A172 (cell line): ENCODE data around the gene SPC24. TPM values are rescaled to one million over a fixed set of nuclear protein-coding genes. Genes with fewer than 3 reads are reported as not detected.
"Not testable (repeated sequence)": the region's sequence is repeated elsewhere in the genome, so short reads cannot be mapped to it uniquely, and the experiment has no call there.

Source experiments
- DNase-seq: peaks from one replicate; pipeline ENCODE4 v3.0.0-alpha.2; 2015; ENCODE audit warnings: low spot score
- total RNA-seq: library from RNA; depleted of rRNA; stranded (reverse); fragments of >200 nt; shearing (Covaris generic); gene quantifications from 2 replicates; pipeline ENCODE4 v1.2.3, GENCODE V29; 2014

Gene SPC24
- total RNA-seq, 1 experiment from 2014 or later: 113 TPM

DNA sequence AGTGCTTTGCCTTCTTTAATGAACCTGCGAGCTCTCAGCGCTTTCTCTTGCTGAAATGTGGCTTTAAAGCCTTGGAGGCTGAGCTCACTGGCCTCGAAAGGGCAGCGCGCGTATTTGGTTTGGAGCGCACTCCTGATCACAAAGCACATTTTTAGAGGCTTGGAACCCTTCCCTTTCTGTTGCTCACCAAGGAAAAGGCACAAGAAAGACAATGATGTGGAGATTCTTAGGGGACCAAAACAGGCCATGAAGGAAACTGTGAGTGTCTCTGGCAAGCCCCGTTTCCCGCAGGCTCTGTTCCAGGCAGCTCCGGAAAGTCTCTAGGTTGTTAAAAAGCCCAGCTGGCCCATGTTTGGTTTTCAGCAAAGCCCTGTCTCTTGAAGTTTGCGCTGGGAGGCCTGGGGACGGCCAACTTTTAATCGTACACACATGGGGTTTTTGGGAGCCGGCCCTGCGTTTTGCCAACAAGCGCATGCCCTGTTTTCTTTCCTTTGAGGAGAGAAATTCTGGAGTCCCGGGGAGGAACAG lies 9.4 kb upstream of the SPC24 start:
- no peak for DNase-seq

DNA sequence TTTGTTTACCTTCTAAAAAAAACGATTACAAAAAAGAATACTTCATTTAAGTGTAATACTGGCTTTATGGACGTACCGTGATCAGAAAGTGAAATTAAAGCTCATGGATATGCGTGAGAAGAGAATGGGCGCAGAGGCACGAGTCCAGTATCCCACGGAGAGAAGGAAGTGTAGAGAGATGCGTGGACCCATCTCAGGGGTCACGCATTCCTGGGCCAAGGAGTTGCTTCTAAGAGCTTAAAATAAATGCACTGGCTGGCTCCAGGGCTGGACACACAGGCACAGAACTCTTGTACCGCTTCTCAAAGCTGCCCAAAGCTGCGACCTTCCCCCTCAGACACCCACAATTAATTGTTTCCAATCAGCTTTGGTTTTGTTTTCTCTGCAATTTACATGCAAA lies 8.7 kb upstream of the SPC24 start:
- no peak for DNase-seq

DNA sequence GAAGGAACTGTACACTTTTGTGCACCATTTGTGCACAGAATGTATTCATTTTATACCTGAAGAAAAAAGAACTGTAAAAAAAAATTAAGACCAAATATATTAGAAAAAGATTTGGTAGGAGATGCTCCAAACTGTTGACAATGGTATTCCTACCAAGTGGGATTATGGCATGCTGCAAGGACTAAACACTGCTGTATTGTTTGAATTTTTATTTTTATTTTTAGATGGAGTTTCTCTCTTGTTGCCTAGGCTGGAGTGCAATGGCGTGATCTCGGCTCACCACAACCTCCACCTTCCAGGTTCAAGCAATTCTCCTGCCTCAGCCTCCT lies 4.8 kb upstream of the SPC24 start:
- not testable (repeated sequence) for DNase-seq

DNA sequence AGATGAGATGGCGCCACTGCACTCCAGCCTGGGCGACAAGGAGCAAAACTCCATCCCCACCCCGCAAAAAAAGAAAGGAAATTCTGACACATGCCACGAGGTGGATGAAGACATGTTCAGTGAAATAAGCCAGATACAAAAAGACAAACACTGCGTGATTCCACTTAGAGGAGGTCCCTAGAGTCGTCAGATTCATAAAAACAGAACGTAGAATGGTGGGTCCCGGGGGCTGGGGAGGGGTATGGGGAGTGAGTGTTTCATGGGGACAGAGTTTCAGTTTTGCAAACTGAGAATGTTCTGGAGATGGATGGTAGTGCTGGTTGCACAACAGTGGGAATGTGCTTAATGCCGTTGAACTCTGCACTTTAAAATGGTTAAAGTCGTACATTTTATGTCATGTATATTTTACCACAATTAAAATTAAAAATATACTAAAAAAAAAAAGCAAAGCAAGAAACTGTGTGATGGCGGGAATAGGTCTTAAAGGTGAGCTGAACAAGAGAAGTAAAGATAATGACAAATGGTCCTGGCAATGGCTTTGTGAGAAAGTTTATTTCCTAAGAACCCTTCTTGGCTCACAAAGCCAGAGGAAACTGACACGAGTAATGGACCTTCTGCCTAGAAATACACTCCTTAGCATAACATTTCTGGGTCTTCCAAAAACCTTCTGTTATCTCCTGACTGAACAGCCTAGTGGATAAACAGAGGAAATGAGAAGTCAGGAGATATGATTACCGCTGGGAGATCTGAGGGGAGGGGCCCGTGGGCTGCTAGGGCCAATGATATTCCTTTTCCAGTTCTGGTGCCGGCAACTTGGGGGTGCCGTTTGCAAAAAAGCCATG lies 4.2 kb upstream of the SPC24 start:
- no peak for DNase-seq

DNA sequence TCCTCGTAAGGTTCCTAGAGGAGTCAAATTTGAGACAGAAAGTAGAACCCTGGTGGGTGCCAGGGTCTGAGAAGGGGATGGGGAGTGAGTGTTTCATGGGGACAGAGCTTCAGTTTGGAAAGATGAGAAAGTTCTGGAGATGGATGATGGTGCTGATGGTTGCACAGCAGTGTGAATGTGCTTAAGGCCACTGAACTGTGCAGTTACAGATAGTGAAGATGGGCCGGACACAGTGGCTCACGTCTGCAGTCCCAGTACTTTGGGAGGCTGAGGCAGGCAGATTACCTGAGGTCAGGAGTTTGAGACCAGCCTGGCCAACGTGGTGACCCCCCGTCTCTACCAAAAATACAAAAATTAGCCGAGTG lies 917 bp downstream of the SPC24 start:
- DNase-seq: no peak

DNA sequence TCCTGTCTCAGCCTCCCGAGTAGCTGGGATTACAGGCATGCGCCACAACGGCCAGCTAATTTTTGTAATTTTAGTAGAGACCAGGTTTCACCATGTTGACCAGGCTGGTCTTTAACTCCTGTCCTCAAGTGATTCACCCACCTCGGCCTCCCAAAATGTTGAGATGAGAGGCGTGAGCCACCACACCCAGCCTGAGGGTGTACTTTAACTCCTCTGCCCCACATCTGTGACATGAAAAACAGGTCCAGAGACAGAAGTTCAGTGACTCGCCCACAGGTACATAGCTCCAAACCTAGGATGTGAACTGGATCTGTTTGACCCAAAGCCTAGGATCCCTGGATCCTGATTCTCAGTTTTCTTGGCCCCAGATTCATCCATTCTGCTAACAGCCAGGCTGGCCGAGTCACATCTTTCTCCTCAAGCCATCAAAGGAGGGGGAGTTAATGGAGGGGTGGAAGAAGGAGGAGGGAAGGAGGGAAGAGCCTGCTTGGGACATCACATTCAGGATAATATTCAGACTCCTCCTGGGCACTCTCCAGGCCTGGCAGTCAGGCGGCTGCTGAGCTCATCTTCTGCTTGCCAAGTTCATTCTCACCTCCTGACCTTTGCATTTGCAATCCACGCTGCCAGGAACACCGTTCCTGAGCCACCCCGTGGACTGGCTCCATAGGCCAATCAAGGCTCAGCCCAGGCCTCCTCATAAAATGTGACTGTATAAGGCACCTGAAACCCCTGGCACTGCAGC lies 3.1 kb downstream of the SPC24 start:
- peak; percentile 74 for DNase-seq

DNA sequence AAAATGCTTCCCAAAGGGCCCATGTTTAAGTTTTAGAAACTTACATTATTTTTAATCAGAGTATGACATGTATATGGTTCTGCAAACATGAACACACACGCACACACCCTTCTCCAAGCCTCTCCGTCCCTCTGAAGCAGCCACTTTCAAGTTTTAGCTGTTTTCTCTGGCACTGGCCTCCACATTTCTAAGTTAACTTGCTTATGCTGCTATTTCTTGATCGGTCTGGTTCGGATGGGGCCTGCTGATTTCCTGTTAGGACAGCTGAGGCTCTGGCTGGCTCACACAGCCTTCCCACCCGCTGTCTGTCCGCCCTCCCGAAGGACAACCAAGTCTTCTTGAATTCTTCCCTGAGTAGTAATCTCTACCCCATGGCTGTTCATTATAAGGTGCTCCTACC lies 4.4 kb downstream of the SPC24 start:
- DNase-seq: no peak

DNA sequence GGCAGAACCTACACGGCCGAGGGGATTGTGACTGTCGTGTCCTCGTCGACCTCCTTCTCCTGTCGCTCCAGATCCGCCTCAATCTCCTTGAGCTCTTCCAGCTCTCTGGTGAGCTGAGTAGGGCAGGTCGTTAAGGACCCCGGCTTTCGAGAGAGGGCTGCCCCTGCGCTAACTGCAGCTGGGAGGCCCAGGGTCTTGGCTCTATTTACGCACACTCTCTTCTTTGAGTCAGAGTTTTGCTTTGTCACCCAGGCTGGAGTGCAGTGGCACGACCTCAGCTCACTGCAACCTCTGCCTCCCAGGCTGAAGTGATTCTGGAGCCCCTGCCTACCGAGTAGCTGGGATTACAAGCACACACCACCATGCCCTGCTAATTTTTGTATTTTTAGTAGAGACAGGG lies 7.6 kb downstream of the SPC24 start:
- no peak for DNase-seq

DNA sequence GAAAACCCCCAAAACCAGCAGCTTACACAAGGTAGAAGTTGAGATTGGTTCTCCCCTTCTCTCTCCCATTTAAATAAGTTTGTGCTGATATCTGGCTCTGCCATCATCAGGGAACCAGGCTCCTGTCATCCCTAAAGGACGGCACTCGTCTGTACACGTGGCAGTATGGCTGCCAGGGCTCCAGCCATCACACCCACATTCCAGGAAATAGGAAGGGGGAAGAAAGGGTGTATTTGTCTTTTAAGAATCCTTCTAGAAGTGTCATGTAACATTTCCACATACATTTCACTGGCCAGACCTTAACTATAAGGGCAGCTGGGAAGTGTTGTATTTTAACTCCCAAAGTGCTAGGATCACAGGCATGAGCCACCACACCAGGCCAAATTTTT lies 10.1 kb downstream of the SPC24 start:
- DNase-seq: no peak

DNA sequence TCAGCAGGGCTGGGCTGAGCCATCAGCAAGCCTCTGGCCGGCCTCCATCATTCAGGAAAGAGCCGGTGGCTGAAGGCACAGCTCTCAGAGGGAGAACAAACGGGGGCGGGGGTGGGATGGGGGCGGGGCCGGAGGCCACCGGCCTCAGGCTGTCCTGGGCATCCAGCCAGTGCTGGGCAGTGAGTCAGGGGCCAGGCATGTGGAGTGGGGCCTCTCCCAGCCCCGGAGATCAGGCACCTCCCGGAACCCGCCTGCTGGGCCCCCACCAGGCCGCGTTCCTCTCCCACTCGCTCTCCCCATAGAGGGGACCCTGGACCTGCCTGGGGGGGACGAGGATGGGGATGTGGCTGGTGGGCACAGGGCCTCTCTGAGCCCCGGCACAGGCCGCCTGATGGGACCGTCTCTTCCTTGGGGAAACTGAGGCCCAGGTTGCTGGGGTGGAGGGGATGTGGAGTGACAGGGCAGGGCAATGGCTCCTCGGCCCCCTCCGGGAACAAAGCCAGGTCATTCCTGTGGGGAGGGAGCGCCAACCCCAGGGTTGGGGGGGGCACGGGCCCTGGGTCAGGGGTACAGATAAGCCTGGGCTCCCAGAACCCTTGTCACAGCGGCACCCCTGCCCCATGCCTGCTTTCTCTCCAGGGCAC lies 12.9 kb downstream of the SPC24 start:
- DNase-seq: peak; percentile 95

DNA sequence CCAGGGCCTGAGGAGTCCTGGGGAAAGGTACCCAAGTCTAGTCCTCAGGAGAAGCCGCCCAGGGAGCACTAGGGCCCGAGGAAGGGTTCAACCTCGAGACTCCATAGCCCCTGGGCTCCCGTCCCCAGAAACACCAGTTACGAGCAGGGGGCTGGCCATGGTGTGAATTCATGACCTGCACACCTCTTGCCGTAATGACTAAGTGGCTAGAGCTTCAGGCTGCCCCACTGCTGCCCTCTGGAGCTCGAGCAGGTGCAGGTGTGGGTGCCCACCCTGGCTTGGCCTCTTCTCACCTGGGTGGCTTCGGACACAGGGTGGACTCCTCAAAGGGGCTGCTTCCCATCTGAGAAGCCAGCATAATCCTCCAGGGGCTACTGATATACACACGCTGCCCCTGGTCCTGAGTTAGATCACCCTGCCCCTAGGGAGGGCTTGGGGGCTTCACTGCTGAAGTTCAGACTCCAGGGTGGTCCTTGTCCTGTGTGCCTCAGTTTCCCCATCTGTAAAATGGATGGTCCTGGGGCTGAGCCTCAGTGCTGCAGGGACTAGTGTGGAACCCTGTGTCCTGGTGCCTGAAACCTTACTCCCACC lies 13.6 kb downstream of the SPC24 start:
- peak; percentile 59 for DNase-seq

DNA sequence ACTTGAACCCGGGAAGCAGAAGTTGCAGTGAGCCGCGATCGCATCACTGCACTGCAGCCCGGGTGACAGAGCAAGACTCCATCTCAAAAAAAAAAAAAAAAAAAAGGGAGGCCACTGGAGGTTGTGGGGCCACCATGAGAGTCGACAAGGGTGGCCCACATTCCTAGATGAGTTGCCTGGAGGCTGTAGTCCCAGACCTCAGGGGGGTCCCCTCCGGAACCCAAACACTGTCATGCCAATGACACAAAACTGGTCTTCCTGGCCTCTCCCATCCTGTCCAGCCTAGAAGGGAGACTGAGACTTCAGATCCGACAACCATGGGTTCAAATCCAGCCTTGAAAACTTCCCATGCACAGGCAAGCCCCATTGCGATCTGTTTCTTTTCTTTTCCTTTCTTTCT lies 14.7 kb downstream of the SPC24 start:
- no peak for DNase-seq

DNA sequence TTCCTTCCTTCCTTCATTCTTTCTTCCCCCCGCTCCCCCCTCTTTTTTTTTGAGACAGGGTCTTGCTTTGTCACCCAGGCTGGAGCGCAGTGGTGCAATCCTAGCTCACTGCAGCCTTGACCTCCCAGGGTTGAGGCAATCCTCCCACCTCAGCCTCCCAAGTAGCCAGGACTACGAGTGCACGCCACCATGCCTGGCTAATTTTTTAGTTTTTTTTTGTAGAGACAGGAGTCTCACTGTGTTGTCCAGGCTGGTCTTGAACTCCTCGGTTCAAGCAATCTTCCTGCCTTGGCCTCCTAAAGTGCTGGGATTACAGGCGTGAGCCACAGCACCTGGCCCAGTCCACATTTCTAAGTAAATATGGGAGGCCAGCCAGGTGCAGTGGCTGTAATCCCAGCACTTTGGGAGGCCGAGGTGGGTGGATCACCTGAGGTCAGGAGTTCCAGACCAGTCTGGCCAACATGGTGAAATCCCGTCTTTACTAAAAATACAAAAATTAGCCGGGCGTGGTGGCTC lies 15.5 kb downstream of the SPC24 start:
- DNase-seq: not testable (repeated sequence)

DNA sequence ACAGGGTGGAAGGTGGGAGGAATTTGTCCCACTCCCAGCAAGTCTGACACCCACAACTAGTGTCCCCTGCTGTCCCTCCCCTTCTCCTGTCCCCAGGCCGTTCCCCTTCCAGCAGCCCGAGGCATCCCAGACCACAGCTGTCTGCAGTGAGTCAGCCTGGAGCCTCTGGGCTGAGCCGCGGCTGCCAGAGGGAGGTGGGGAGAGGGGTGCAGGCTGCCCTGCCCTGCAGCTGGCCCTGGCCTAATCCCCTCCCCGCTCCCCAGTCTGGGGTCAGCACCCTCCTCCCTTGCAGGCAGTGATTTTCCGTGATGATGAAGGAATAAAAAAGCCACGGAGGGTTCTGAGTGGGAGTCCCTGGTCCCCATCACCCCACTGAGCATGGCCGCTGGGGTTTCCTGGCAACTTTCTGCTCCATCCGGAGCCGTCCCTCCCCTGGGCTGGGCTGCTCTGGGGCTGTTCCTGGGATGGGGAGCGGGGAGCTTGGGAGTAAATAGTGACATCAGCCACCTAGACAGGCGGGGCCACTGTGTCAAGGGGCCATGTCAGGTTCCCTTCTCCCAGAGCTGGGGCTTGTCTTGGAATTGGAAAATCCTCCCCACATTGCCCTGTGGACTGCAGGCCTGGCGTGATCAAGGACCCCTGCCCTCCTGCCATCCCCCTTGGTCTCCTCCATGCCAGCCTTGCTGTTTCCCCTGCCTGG lies 16.8 kb downstream of the SPC24 start:
- DNase-seq: peak; percentile 95

DNA sequence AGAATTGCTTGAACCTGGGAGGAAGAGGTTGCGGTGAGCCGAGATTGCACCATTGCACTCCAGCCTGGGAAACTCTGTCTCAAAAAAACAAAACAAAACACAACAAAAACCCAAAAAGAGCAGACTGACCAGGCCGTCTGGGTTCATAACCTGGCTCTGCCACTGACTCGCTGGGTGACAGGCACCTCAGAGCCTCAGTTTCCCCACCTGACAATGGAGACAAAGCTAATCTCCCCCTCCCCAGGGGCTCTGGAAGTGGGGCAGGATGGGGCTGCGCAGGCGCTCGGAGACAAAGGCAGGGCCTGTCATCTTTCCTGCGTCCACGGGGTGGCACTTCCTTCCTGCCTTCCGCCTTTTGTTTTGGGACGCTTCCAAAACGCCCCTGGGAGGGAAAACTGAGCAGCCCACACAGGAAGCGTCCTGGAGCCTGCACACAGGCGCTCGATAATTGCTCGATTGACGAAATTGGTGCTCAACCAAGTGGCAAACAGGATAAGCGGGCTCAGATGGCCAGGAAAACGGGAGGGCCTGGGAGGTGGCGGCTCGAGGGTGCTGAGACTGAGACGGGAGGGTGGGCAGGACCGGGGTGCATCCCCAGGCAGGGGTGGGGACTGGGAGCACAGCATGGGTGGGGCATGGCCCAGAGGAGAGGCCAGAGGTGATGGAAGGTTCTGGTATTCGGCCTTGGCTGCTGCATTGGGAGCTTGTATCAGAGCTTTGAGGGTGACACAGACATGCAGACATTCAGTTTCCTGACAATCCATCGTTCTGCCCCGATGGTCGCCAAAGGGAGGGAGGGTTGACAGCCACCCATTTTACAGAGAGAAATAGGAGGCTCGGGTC lies 17.8 kb downstream of the SPC24 start:
- DNase-seq: peak; percentile 84

DNA sequence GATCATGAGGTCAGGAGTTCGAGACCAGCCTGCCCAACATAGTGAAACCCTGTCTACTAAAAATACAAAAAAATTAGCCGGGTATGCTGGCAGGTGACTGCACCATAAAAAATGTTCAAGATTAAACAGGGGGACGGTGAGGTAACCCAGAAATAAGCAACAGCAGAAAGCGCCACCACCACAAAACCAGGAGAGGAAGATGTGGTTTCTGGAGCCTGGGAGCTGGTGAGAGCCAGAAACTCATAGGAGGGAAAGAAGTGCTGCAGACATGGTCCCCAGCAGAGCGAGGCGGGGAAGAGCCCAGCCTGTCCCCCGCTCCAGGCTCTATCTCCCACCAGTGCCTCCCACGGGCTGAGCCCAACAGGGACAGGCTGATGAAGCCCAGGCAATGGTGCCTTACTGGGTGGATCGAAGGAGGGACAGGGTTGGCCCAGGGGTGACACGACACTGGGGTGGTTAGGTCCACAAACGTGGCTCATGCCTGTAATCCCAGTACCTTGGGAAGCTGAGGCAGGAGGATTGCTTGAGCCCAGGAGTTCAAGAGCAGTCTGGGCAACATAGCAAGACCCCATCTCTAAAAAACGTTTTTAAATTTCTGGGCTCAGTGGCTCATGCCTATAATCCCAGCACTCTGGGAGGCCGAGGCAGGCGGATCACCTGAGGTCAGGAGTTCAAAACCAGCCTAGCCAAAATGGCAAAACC lies 19.0 kb downstream of the SPC24 start:
- DNase-seq: peak; percentile 40

DNA sequence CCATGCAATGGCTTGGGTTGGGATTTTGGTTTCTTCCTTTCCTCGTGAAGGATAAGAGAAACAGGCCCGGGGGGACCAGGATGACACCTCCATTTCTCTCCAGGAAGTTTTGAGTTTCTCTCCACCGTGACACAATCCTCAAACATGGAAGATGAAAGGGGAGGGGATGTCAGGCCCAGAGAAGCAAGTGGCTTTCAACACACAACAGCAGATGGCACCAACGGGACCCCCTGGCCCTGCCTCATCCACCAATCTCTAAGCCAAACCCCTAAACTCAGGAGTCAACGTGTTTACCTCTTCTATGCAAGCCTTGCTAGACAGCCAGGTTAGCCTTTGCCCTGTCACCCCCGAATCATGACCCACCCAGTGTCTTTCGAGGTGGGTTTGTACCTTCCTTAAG lies 24.1 kb downstream of the SPC24 start:
- no peak for DNase-seq

DNA sequence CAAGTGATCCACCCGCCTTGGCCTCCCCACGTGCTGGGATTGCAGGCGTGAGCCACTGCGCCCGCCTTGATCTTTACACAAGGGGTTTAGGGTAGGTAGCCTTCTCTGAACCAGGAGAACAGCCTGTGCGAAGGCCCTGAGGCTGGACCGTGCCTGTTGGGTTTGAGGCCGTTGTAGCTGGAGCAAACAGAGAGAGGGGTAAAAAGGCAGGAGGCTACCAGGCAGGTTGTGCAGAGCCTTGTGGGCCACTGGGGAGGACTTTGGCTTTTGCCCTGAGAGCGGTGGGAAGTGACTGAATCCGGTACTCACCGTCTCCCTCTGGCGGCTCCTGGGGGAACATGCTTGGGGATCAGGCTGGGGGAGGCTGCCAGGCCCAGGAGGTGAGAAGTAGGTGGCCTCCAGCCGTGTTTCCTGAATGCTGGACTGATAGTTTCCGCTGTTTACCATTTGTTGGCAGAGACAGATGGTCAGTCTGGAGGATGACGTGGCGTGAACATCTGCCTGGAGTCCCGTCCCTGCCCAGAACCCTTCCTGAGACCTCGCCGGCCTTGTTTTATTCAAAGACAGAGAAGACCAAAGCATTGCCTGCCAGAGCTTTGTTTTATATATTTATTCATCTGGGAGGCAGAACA lies 24.6 kb downstream of the SPC24 start:
- peak; percentile 79 for DNase-seq

DNA sequence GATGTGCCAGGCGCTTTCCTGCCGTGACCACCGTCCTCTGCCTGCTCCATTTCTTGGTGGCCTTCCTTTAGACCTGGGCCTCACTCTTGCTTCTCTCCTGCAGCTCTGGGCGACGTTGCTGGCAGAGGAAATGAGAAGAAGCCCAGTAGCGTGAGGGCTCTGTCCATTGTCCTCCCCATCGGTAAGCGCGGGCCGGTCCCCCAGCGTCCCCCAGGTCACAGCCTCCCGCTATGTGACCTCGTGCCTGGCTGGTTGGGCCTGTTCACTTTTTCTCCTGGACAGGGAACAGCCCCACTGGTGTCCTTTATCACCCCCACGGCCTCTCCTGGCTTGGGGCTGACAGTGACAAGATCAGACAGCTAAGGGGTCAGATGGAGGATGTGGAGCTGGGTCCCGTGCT lies 27.7 kb downstream of the SPC24 start:
- DNase-seq: no peak
